ENCODE results near the gene IL22RA1.

GRCh38 chr1:24190983-24191461 lies 48.1 kb upstream of the IL22RA1 start:
- TF ChIP-seq EZH2 (IDR thresholded peaks at IDR 0.05; ENCODE audit: low read length, unreplicated experiment) (no peak), CTCF (conservative IDR thresholded peaks at IDR 0.05; ENCODE audit: low read depth, low read length) (no peak)

All from PC-3 (cell line).